Endothelial cell (in vitro differentiated cells): ENCODE results near the gene ABI3BP. TPM values are rescaled to one million over a fixed set of nuclear protein-coding genes. Genes with fewer than 3 reads are reported as not detected.

Source experiments
- DNase-seq: peaks from one replicate; pipeline ENCODE4 v3.0.0; 2021; ENCODE audit warnings: low spot score
- H3K27ac Mint-ChIP-seq: one replicate; pipeline ENCODE4 v1.8.0; 2021; ENCODE audit warnings: mixed read lengths, inconsistent platforms; ENCODE audit not compliant: unreplicated experiment
- H3K27me3 Mint-ChIP-seq: one replicate; pipeline ENCODE4 v1.8.0; 2021; ENCODE audit warnings: mild to moderate bottlenecking, moderate library complexity, mixed read lengths, inconsistent platforms; ENCODE audit not compliant: unreplicated experiment
- H3K36me3 Mint-ChIP-seq: one replicate; pipeline ENCODE4 v1.8.0; 2021; ENCODE audit warnings: mild to moderate bottlenecking, low read depth, mixed read lengths, inconsistent platforms; ENCODE audit not compliant: unreplicated experiment
- H3K4me1 Mint-ChIP-seq: one replicate; pipeline ENCODE4 v1.8.0; 2021; ENCODE audit warnings: mild to moderate bottlenecking, mixed read lengths, inconsistent platforms; ENCODE audit not compliant: unreplicated experiment
- H3K4me3 Mint-ChIP-seq: one replicate; pipeline ENCODE4 v1.8.0; 2021; ENCODE audit warnings: mild to moderate bottlenecking, mixed read lengths, inconsistent platforms; ENCODE audit not compliant: unreplicated experiment
- H3K9me3 Mint-ChIP-seq: one replicate; pipeline ENCODE4 v1.8.0; 2021; ENCODE audit warnings: mixed read lengths, inconsistent platforms; ENCODE audit not compliant: unreplicated experiment
- total RNA-seq: library from RNA; stranded (reverse); fragmentation: NEBNext Ultra II Directional; extraction: Animal tissue kit (Norgen Biotek cat#: 25700); gene quantifications from one replicate; pipeline ENCODE4 v1.2.1, GENCODE V29; 2021; ENCODE audit not compliant: unreplicated experiment
- TF ChIP-seq, protein P1 (sequence below): fragments of 200-600 bp; sonication (generic); IDR thresholded peaks from one replicate; pipeline ENCODE4 v1.5.0; 2021; ENCODE audit warnings: antibody characterized with exemption; ENCODE audit not compliant: unreplicated experiment

The ABI3BP gene
- total RNA-seq, 1 donor from 2014 or later, result 0.26 TPM

GRCh38 chr3:100968932-100969906 is 24.0 kb downstream of the ABI3BP start:
- Mint-ChIP-seq H3K4me1 (no peaks in the 10 kb centered on the region), H3K36me3 (no peaks in the 10 kb centered on the region), H3K27me3 (no peaks in the 10 kb centered on the region), H3K9me3 (no peaks in the 10 kb centered on the region), H3K4me3 (no peak overlapping the region), H3K27ac (no peak overlapping the region)
- TF ChIP-seq, protein P1, sequence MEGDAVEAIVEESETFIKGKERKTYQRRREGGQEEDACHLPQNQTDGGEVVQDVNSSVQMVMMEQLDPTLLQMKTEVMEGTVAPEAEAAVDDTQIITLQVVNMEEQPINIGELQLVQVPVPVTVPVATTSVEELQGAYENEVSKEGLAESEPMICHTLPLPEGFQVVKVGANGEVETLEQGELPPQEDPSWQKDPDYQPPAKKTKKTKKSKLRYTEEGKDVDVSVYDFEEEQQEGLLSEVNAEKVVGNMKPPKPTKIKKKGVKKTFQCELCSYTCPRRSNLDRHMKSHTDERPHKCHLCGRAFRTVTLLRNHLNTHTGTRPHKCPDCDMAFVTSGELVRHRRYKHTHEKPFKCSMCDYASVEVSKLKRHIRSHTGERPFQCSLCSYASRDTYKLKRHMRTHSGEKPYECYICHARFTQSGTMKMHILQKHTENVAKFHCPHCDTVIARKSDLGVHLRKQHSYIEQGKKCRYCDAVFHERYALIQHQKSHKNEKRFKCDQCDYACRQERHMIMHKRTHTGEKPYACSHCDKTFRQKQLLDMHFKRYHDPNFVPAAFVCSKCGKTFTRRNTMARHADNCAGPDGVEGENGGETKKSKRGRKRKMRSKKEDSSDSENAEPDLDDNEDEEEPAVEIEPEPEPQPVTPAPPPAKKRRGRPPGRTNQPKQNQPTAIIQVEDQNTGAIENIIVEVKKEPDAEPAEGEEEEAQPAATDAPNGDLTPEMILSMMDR, result no peak
- DNase-seq, result no peak

DNA sequence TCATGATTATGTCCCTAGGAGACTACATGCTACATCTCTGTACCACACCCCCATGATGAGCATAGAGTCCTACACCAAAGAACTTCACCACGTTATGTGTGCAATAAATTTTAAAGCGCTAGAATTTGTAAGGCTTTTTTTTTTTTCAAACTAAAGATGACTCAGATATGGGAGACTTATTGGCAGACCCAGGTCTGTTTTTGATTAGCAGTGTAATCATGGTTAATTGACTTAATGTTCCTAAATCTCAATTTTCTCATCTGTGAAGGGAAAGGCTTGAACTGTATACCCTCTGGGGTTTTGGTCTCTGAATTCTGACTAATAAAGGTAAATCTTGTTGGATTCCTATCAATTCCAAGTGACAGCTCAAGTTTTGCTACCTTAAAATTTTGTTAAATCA is 26.4 kb downstream of the ABI3BP start:
- Mint-ChIP-seq H3K9me3 (no peaks in the 10 kb centered on the region), H3K36me3 (no peaks in the 10 kb centered on the region), H3K4me3 (no peak overlapping the region), H3K27me3 (no peaks in the 10 kb centered on the region), H3K4me1 (no peaks in the 10 kb centered on the region), H3K27ac (no peak overlapping the region)
- no peak for DNase-seq
- TF ChIP-seq, protein P1, result no peak

- H3K4me3 Mint-ChIP-seq, result no peak overlapping the region
- H3K36me3 Mint-ChIP-seq, result no peaks in the 10 kb centered on the region
- H3K4me1 Mint-ChIP-seq, result no peaks in the 10 kb centered on the region
Measured at GRCh38 chr3:100966049-100966491, 27.2 kb downstream of the ABI3BP start.

GRCh38 chr3:100963041-100963440 is 30.2 kb downstream of the ABI3BP start:
- no peaks in the 10 kb centered on the region for H3K36me3 Mint-ChIP-seq
- no peaks in the 10 kb centered on the region for H3K9me3 Mint-ChIP-seq
- no peak for DNase-seq
- TF ChIP-seq, protein P1, result no peak
- H3K27ac Mint-ChIP-seq, result no peak overlapping the region
- H3K4me1 Mint-ChIP-seq, result no peaks in the 10 kb centered on the region
- no peaks in the 10 kb centered on the region for H3K27me3 Mint-ChIP-seq
- H3K4me3 Mint-ChIP-seq, result no peak overlapping the region

More at GRCh38 chr3:100966049-100966491, 27.2 kb downstream of the ABI3BP start:
- Mint-ChIP-seq H3K9me3 (no peaks in the 10 kb centered on the region), H3K27ac (no peak overlapping the region), H3K27me3 (no peaks in the 10 kb centered on the region)
- DNase-seq, result no peak
- TF ChIP-seq, protein P1, result no peak

DNA sequence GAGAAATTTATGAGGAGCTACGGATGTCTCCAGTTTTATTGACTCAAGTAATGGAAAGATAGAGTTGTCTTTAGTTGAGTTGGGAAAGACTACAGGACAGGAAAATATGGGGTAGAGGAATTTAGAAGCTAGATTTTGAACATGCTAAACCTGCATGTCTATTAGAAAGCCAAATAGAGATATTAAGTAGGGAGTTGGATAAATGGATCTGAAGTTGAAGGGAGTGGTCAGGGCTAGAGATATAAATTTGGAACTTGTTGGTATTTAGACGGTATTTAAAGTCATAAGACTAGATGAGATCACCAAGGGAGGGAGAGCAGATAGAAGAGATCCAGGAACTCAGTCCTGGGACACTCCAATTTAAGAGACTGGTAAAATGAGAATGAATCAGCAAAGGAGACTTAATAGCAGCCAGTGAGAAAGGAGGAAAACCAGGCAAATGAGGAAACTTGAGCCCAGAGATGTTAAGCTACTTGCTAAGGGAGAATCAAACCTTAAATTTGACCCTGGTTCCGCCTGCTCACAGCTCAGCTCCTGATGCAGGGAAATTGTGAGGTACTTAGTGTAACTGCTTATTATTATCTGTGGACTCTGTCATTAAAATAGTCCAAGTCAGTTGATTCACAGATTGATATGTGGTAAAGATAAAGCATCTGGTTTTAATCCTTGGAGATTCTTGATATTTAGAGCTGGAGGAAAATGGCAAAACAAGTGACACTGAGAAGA is 35.8 kb downstream of the ABI3BP start:
- Mint-ChIP-seq H3K27me3 (no peaks in the 10 kb centered on the region), H3K36me3 (no peaks in the 10 kb centered on the region), H3K9me3 (no peaks in the 10 kb centered on the region), H3K27ac (no peak overlapping the region), H3K4me1 (no peaks in the 10 kb centered on the region), H3K4me3 (no peak overlapping the region)
- TF ChIP-seq, protein P1, result no peak
- no peak for DNase-seq
